ENCODE results near the gene AKT1S1. TPM values are rescaled to one million over a fixed set of nuclear protein-coding genes. Genes with fewer than 3 reads are reported as not detected.
"Not testable (repeated sequence)": the region's sequence is repeated elsewhere in the genome, so short reads cannot be mapped to it uniquely, and the experiment has no call there.

Gene AKT1S1
- 12.9 TPM for total RNA-seq
- polyA plus RNA-seq: 1 to 10 TPM; 3.0 to 4.2 (median 3.8) TPM

DNA sequence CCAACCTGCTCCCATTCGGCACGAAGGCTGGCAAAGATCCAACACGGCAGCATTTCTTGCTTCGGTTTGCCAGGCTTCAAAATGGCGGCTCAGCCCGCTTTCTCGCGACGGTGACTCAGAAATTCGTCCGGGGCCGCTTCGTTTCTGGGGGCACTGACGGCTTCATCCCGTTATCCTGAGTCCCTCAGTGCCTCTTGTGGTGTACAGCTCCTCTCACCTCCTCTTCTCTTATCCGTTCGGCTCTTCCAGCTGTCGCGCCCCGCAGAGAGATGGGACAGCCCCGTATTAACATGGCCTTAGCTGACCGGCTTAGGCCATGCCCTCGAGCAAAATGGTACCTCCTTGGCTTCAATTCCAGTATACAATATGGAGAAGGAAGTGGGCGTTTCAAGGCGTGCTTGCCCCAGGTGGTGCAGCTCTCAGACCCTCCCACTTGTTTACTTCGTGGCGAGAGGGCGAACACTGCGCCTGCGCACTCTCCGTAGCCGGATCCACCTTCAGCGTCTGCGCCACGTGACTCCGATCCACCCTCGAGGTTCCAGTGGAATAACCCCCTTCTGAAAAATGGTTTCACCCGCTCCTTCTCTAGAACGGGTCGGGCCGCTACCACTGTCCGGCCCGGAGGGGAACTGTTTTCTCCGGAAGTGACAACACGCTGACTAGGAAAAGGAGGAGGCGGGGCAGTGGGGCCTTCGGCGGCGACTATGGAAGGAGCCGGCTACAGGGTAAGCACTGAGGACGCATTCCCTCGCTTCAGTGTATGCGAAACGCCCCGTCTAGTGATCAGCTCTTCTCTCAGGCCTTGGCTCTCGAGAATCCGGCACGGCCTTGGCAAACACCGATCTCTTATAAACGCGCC is at the start of gene AKT1S1, which contains the start of gene TBC1D17:
Gene AKT1S1, minus strand, starts transcription at position 336 of the 859 bp plus-strand sequence. CDS start 4,060 bp downstream, outside the sequence.
Gene TBC1D17, plus strand, starts transcription at position 683 of the 859 bp plus-strand sequence. Its CDS starts 22 bp downstream, at position 705.
- Mint-ChIP-seq H3K27me3 (no peaks in the 10 kb centered on the region), H3K27ac (no peak within 1 kb of the TSS), H3K4me1 (peaks cover 0 to 42% (median 9%) of the 10 kb centered on the region in 4 donors), H3K4me3 (peak within 1 kb of the TSS in 1 of 4 donors; percentile 53), H3K9me3 (no peaks in the 10 kb centered on the region), H3K36me3 (peaks cover 4% of the 10 kb centered on the region)
- ATAC-seq (ENCODE audit: low read depth in 2 of 2): peak; percentile 68 to 70
- Histone ChIP-seq H3K36me3 (ENCODE audit: control insufficient read depth, insufficient read depth, low read length) (peaks cover 19% of the 10 kb centered on the region), H3K4me3 (ENCODE audit: low read depth, low read length) (peak within 1 kb of the TSS; percentile 90), H3K9me3 (ENCODE audit: control insufficient read depth in 2 of 2, low read length in 2 of 2) (no peaks in the 10 kb centered on the region), H3K27me3 (ENCODE audit: control insufficient read depth, insufficient read depth, low read length) (no peaks in the 10 kb centered on the region), H3K27ac (ENCODE audit: insufficient read depth, low read length, poor library complexity, severe bottlenecking) (peak within 1 kb of the TSS; percentile 99), H3K4me1 (ENCODE audit: control insufficient read depth, insufficient read depth, low read length, poor library complexity, severe bottlenecking) (peaks cover 22% of the 10 kb centered on the region)
- DNase-seq: peak; percentile 97 to 100 (median 100)

DNA sequence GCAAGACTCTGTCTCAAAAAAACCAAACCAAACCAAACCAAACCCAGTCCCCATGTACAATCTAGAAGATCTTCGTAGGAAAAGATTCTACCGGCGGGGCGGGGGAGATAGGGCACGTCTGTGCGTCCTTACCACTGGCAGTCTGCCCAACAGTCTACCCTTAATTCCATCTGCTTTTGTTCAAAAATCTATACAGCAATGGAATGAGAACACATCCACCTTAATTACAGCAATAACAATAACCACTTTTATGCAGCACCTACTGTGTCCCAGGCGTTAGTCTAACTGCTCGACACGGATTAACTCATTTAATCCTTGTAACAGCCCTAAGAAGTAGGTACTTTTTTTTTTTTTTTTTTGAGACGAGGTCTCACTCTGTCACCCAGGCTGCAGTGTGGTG is 49.4 kb upstream of the AKT1S1 start:
- DNase-seq (no peak), ATAC-seq (ENCODE audit: low read depth in 2 of 2) (no peak)
- H3K4me1 ChIP-seq (ENCODE audit: control insufficient read depth, insufficient read depth, low read length, poor library complexity, severe bottlenecking): peaks cover 42% of the 10 kb centered on the region
- H3K36me3 ChIP-seq (ENCODE audit: control insufficient read depth, insufficient read depth, low read length): peaks cover 42% of the 10 kb centered on the region
- Mint-ChIP-seq H3K27ac (peak overlapping the region in 1 of 3 donors; percentile 36), H3K27me3 (peaks cover 16% of the 10 kb centered on the region), H3K36me3 (peaks cover 9% of the 10 kb centered on the region), H3K4me1 (peaks cover 4 to 76% (median 41%) of the 10 kb centered on the region in 4 donors), H3K4me3 (peak overlapping the region in 2 of 4 donors; percentile 41 to 71), H3K9me3 (peaks cover 0 to 3% (median 0%) of the 10 kb centered on the region in 7 donors)
- no peak overlapping the region for H3K27ac ChIP-seq (ENCODE audit: insufficient read depth, low read length, poor library complexity, severe bottlenecking)
- no peaks in the 10 kb centered on the region for H3K9me3 ChIP-seq (ENCODE audit: control insufficient read depth in 2 of 2, low read length in 2 of 2)
- no peaks in the 10 kb centered on the region for H3K27me3 ChIP-seq (ENCODE audit: control insufficient read depth, insufficient read depth, low read length)
- no peak overlapping the region for H3K4me3 ChIP-seq (ENCODE audit: low read depth, low read length)

DNA sequence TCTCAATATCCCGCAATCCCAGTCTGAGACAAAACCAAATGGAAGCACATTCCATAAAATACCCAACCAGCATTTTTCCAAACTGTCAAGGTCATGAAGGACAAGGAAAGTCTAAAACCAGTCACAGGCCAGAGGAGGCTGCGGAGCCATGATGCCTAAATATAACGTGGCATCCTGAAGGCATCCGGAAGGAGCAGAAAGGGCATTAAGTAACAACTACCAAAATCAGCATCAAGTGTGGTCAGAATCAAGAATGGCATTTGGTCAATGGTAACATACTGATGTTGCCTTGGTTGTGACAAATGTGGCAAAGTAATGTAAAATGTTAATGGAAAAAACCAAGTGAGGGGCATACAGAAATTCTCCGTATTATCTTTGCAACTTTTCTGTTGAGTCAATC is 48.3 kb upstream of the AKT1S1 start:
- H3K27me3 ChIP-seq (ENCODE audit: control insufficient read depth, insufficient read depth, low read length): no peaks in the 10 kb centered on the region
- Mint-ChIP-seq H3K9me3 (peaks cover 0 to 3% (median 0%) of the 10 kb centered on the region in 7 donors), H3K27ac (no peak overlapping the region), H3K4me3 (peak overlapping the region in 3 of 4 donors; percentile 26 to 63 (median 60)), H3K36me3 (peaks cover 11% of the 10 kb centered on the region), H3K27me3 (peaks cover 16% of the 10 kb centered on the region), H3K4me1 (peaks cover 4 to 74% (median 38%) of the 10 kb centered on the region in 4 donors)
- peaks cover 39% of the 10 kb centered on the region for H3K4me1 ChIP-seq (ENCODE audit: control insufficient read depth, insufficient read depth, low read length, poor library complexity, severe bottlenecking)
- ATAC-seq (ENCODE audit: low read depth in 2 of 2): no peak
- H3K9me3 ChIP-seq (ENCODE audit: control insufficient read depth in 2 of 2, low read length in 2 of 2): no peaks in the 10 kb centered on the region
- no peak overlapping the region for H3K27ac ChIP-seq (ENCODE audit: insufficient read depth, low read length, poor library complexity, severe bottlenecking)
- DNase-seq: no peak
- H3K4me3 ChIP-seq (ENCODE audit: low read depth, low read length): no peak overlapping the region
- H3K36me3 ChIP-seq (ENCODE audit: control insufficient read depth, insufficient read depth, low read length): peaks cover 47% of the 10 kb centered on the region

DNA sequence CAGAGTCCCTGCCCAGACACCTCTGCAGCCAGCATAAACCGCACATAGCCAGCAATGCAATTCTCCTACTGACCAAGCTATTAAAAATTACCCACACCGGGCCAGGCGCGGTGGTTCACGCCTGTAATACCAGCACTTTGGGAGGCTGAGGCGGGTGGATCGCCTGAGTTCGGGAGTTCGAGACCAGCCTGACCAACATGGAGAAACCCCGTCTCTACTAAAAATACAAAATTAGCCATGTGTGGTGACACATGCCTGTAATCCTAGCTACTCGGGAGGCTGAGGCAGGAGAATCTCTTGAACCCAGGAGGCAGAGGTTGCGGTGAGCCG is 47.7 kb upstream of the AKT1S1 start:
- DNase-seq; H3K27ac ChIP-seq (ENCODE audit: insufficient read depth, low read length, poor library complexity, severe bottlenecking); H3K27me3 ChIP-seq (ENCODE audit: control insufficient read depth, insufficient read depth, low read length); H3K4me3 ChIP-seq (ENCODE audit: low read depth, low read length); ATAC-seq (ENCODE audit: low read depth in 2 of 2); H3K27ac Mint-ChIP-seq; H3K9me3 Mint-ChIP-seq; H3K9me3 ChIP-seq (ENCODE audit: control insufficient read depth in 2 of 2, low read length in 2 of 2): not testable (repeated sequence)
- Mint-ChIP-seq H3K4me1 (peaks cover 4 to 70% (median 34%) of the 10 kb centered on the region in 4 donors), H3K27me3 (peaks cover 13% of the 10 kb centered on the region), H3K4me3 (peak overlapping the region in 2 of 4 donors; percentile 21 to 63), H3K36me3 (peaks cover 14% of the 10 kb centered on the region)
- Histone ChIP-seq H3K4me1 (ENCODE audit: control insufficient read depth, insufficient read depth, low read length, poor library complexity, severe bottlenecking) (peaks cover 33% of the 10 kb centered on the region), H3K36me3 (ENCODE audit: control insufficient read depth, insufficient read depth, low read length) (peaks cover 48% of the 10 kb centered on the region)

DNA sequence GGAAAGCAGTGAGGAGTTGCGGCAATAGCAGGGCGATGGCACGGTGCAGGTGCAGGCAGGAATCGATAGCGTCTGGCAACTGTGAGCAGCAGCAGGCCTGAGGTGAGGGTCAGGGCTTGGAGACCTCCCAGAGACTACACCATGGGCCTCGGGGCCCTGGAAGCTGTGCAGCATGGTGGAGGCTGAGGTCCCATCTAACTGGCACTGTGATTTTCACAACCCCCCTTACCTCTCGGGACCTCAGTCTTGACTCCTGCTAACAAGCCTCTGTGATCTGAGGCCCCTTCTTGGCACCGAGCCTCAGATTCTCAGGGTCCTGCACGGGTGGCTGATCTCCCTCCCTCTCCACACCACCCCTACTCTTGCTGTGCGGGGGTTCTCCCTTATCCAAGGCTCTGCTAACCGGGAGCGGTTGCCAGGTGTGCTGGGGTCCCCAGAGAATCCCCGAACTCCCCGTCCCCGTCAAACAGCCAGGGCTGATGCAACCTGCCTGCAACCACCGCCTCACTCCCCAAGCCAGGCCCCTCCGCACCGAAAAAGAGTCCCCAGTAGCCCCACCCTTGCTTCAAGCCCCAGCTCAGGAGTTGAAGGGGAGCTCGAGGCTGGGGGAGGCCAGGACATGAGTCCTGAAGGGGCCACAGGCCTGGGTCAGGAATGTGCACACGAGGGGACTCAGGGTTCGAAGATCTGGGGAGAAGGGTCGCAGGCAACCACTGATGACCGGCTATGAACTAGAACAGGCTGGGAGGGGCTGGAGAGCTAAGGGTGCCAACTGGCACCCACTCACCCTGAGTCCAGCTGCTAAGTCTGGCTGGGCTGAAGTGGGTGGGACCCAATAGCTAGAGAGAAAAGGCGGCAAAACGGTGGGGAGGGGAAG is 47.1 kb upstream of the AKT1S1 start:
- Histone ChIP-seq H3K27ac (ENCODE audit: insufficient read depth, low read length, poor library complexity, severe bottlenecking) (no peak overlapping the region), H3K4me1 (ENCODE audit: control insufficient read depth, insufficient read depth, low read length, poor library complexity, severe bottlenecking) (peaks cover 30% of the 10 kb centered on the region), H3K9me3 (ENCODE audit: control insufficient read depth in 2 of 2, low read length in 2 of 2) (no peaks in the 10 kb centered on the region), H3K36me3 (ENCODE audit: control insufficient read depth, insufficient read depth, low read length) (peaks cover 48% of the 10 kb centered on the region), H3K27me3 (ENCODE audit: control insufficient read depth, insufficient read depth, low read length) (no peaks in the 10 kb centered on the region), H3K4me3 (ENCODE audit: low read depth, low read length) (no peak overlapping the region)
- H3K4me1 Mint-ChIP-seq: peaks cover 9 to 68% (median 32%) of the 10 kb centered on the region in 4 donors
- no peak overlapping the region for H3K27ac Mint-ChIP-seq
- ATAC-seq (ENCODE audit: low read depth in 2 of 2): no peak
- H3K9me3 Mint-ChIP-seq: peaks cover 0 to 3% (median 0%) of the 10 kb centered on the region in 7 donors
- peaks cover 18% of the 10 kb centered on the region for H3K36me3 Mint-ChIP-seq
- peak overlapping the region in 1 of 4 donors; percentile 21 for H3K4me3 Mint-ChIP-seq
- DNase-seq: no peak
- H3K27me3 Mint-ChIP-seq: peaks cover 7% of the 10 kb centered on the region

DNA sequence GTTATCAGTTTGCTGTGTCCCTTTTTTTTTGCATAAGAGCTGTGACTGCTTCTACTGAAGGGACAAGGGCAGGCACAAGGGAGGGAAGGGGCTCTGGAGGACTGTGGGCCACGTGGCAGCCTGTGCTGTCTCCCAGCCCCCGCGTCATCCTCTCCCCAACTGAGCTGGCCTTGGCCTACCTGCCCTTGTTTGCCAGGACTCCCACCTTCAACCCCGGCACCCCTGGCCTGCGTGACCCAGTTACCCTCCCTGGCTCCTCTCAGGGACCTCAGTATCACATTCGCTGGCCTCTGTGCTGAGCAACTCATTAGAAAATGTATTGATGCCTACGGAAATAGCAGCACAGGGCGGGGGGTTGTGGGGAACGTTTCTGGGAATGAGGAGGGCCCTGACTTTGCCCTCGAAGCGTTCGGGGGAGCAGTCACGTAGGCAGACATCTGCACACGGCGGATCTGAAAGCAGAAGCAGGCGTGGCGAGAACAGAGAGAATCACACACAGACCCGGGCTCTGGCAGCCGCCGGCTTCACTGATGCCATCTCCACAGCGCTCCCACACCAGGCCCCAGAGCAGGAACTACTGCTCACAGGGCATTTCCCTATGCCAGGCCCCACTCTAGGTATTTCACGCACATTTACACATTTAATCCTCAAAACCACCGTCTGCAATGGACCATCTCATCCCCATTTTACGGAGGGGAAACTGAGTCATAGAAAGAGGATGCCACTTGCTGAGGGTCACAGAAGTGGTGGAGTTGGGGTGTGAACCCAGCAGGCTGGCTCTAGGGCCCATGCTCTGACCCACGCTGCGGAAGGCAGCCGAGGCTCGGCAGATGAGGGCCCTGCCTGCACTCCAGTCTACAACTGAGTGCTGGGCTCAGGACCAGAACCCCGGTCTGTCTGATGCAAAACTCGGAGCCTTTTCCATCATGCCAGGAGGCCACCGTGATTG is 46.2 kb upstream of the AKT1S1 start:
- Histone ChIP-seq H3K4me3 (ENCODE audit: low read depth, low read length) (no peak overlapping the region), H3K27ac (ENCODE audit: insufficient read depth, low read length, poor library complexity, severe bottlenecking) (no peak overlapping the region), H3K4me1 (ENCODE audit: control insufficient read depth, insufficient read depth, low read length, poor library complexity, severe bottlenecking) (peaks cover 24% of the 10 kb centered on the region), H3K36me3 (ENCODE audit: control insufficient read depth, insufficient read depth, low read length) (peaks cover 51% of the 10 kb centered on the region), H3K9me3 (ENCODE audit: control insufficient read depth in 2 of 2, low read length in 2 of 2) (no peaks in the 10 kb centered on the region), H3K27me3 (ENCODE audit: control insufficient read depth, insufficient read depth, low read length) (no peaks in the 10 kb centered on the region)
- peak overlapping the region in 1 of 3 donors; percentile 63 for H3K27ac Mint-ChIP-seq
- H3K27me3 Mint-ChIP-seq: peaks cover 3% of the 10 kb centered on the region
- peak overlapping the region in 1 of 4 donors; percentile 38 for H3K4me3 Mint-ChIP-seq
- DNase-seq (no peak), ATAC-seq (ENCODE audit: low read depth in 2 of 2) (peak in 1 of 2 donors; percentile 38)
- peaks cover 18% of the 10 kb centered on the region for H3K36me3 Mint-ChIP-seq
- peaks cover 9 to 67% (median 25%) of the 10 kb centered on the region in 4 donors for H3K4me1 Mint-ChIP-seq
- H3K9me3 Mint-ChIP-seq: peaks cover 0 to 3% (median 0%) of the 10 kb centered on the region in 7 donors

All from CD4-positive, CD25-positive, alpha-beta regulatory T cell (primary cell).